Activated CD4-positive, alpha-beta memory T cell treated with anti-CD3 and anti-CD28 coated beads, Interleukin-2, amount 10 ng/mL, durations not matched to agents 7 days and 5 days (primary cell): ENCODE measurements around the gene LDAH. TPM values are rescaled to one million over a fixed set of nuclear protein-coding genes. Genes with fewer than 3 reads are reported as not detected.

Experiments
- CTCF ChIA-PET: fragments of 350-600 bp; sonication (Branson Sonifier 250); formaldehyde crosslinking; loops from one replicate; lab custom pipeline; 2021; ENCODE audit warnings: antibody characterized with exemption, inconsistent platforms; lab: Charles Lee
- POLR2A ChIA-PET: fragments of 350-600 bp; sonication (Branson Sonifier 250); formaldehyde crosslinking; loops from one replicate; lab custom pipeline; 2021; ENCODE audit warnings: antibody characterized with exemption; lab: Charles Lee
- DNase-seq: peaks from one replicate; pipeline ENCODE4 v3.0.0-alpha.2; 2020
- H3K27ac Mint-ChIP-seq: one replicate; pipeline ENCODE4 v1.8.0; 2021; ENCODE audit warnings: mild to moderate bottlenecking, mixed read lengths
- H3K27me3 Mint-ChIP-seq: one replicate; pipeline ENCODE4 v1.8.0; 2021; ENCODE audit warnings: mixed read lengths
- H3K36me3 Mint-ChIP-seq: one replicate; pipeline ENCODE4 v1.8.0; 2021; ENCODE audit warnings: low read depth, mixed read lengths
- H3K4me1 Mint-ChIP-seq: one replicate; pipeline ENCODE4 v1.8.0; 2021; ENCODE audit warnings: mixed read lengths
- H3K4me3 Mint-ChIP-seq: one replicate; pipeline ENCODE4 v1.8.0; 2021; ENCODE audit warnings: mild to moderate bottlenecking, mixed read lengths
- H3K9me3 Mint-ChIP-seq: one replicate; pipeline ENCODE4 v1.8.0; 2021; ENCODE audit warnings: mixed read lengths
- total RNA-seq, 2 experiments: library from RNA; stranded (reverse); gene quantifications; one replicate each; pipeline ENCODE4 v1.2.3, GENCODE V29; 2021

The LDAH gene
- total RNA-seq, 2 experiments from 2014 or later = 26.4 to 28.1 TPM

DNA sequence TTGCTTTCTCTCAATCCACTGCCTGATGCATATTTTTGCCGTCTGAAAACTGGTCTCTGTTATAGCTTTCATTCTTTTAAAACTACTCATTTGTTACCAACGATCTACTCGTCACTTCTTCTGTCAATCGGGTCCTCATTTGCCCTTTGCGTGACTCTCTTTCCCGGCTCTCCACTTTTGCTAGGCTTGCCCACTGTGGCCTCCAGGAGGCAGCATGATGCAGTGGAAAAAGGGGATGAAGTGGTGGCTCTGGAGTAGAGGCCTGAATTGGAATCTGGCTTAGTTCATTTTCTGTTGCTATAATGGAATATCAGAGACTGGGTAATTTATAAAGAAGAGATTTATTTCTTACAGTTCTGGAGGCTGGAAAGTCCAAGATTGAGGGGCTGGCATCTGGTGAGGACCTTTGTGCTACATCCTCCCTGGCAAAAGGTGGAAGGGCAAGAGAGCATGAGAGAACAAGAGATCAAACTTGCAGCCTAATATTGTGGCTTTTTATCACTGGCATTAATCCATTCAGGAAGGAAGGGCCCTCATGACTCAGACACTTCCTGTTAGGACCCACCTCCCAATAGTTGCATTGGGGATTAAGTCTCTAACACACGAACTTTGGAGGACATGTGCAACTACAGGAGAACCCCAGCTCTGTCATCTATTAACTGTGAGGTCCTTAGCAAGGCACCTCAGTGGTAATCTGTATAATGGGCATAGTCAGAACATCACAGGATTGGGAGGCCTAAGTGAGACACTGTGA is 140.6 kb downstream of the LDAH start:
- peak overlapping the region; percentile 21 for H3K27ac Mint-ChIP-seq
- DNase-seq = no peak
- H3K4me3 Mint-ChIP-seq = no peak overlapping the region
- ChIA-PET POLR2A (no interaction called here), CTCF (interaction anchor here (0.6 to 2.0 kb wide), 3 partner anchors 20 to 281 kb away, joined by 3 to 7 read pairs (median 5); no protein-coding TSS in a partner anchor)
- peaks cover 10% of the 10 kb centered on the region for H3K36me3 Mint-ChIP-seq
- H3K27me3 Mint-ChIP-seq = no peaks in the 10 kb centered on the region
- no peaks in the 10 kb centered on the region for H3K9me3 Mint-ChIP-seq
- peaks cover 17% of the 10 kb centered on the region for H3K4me1 Mint-ChIP-seq

DNA sequence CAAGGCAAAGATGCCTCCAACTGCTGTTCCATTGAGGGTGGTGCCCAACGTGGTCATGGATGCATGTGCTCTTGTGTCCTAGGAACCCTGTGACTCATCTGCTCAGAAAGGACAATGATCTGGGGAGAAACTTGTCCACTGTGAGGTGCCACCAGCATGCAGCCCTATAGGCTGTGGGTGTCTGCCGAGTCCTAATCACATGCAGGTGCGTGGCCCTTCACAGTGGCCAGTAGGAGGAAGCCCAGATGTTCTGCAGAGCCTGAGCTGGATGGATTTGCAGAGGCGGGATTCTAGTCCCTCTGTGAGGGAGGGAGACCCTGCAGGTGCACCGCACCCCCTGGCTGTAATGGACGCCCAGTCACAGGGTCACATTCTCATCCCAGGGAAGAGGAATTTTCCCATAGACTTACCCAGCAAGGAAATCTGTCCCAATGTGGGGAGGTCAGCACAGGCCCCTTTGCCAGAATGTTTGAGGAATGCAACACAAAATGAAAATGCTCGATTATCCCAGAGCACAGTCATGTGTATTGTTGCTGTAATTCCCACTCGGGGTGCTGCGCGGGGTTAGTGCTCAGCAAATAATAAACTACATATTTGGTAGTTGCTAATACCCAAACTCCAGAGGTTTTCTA is 142.0 kb downstream of the LDAH start:
- Mint-ChIP-seq H3K4me1 (peaks cover 17% of the 10 kb centered on the region), H3K4me3 (no peak overlapping the region), H3K36me3 (peaks cover 6% of the 10 kb centered on the region), H3K27me3 (no peaks in the 10 kb centered on the region), H3K27ac (no peak overlapping the region), H3K9me3 (no peaks in the 10 kb centered on the region)
- POLR2A ChIA-PET = interaction anchor here (1.0 kb wide), 1 partner anchor 15 kb away, joined by 3 read pairs; no protein-coding TSS in a partner anchor
- CTCF ChIA-PET = no interaction called here
- DNase-seq = no peak

DNA sequence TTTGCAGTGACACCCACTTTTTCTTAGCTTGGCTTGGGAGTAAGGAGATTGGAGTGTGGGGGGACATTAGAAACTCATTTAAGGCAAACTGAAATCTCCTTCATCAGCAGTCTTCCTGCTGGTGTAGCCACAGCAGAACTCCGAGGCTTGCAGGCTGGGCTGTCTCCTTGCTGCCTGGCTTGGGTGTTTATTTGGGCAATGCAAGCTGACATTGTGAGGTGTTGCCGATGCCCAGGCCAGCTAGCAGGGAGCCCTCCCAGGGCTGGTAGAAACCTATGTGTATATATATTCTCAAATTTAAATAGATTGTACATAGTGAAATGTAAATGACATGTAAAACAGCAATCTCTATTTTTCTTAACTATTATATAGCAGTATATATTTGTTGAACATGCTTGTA is 144.1 kb downstream of the LDAH start:
- no peaks in the 10 kb centered on the region for H3K9me3 Mint-ChIP-seq
- CTCF ChIA-PET = interaction anchor here (0.9 to 1.7 kb wide), 2 partner anchors 17 to 27 kb away, joined by 6 to 7 read pairs; partner anchors contain the start of gene HS1BP3
- H3K4me1 Mint-ChIP-seq = peaks cover 17% of the 10 kb centered on the region

DNA sequence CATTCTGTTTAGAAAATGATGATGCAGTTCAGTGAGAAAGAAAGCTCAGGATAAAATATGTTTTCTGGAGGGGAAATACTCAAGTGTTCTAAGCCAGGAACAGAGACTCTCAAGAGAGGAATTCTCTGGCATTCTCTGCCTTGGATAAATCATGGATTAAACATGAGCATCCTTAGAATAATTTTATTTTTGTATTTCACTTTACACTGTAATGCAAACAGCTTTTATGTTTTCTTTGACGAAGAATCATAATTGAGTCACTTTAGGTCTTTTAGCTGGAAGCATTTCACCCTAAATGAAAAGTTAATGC is 144.9 kb downstream of the LDAH start:
- CTCF ChIA-PET = interaction anchor here (0.9 to 1.7 kb wide), 3 partner anchors 8 to 26 kb away, joined by 3 to 7 read pairs (median 6); partner anchors contain the start of gene HS1BP3
- Mint-ChIP-seq H3K36me3 (no peaks in the 10 kb centered on the region), H3K9me3 (no peaks in the 10 kb centered on the region), H3K4me3 (no peak overlapping the region), H3K27ac (no peak overlapping the region), H3K4me1 (peaks cover 16% of the 10 kb centered on the region), H3K27me3 (peaks cover 5% of the 10 kb centered on the region)
- DNase-seq = no peak
- POLR2A ChIA-PET = interaction anchor here (2.1 to 3.4 kb wide), 2 partner anchors 12 to 27 kb away, joined by 6 to 11 read pairs; partner anchors contain the start of genes GDF7 and HS1BP3

More for the DNA sequence above, 144.1 kb downstream of the LDAH start:
- DNase-seq = no peak
- Mint-ChIP-seq H3K36me3 (no peaks in the 10 kb centered on the region), H3K4me3 (no peak overlapping the region), H3K27me3 (peaks cover 2% of the 10 kb centered on the region), H3K27ac (no peak overlapping the region)
- POLR2A ChIA-PET = no interaction called here

DNA sequence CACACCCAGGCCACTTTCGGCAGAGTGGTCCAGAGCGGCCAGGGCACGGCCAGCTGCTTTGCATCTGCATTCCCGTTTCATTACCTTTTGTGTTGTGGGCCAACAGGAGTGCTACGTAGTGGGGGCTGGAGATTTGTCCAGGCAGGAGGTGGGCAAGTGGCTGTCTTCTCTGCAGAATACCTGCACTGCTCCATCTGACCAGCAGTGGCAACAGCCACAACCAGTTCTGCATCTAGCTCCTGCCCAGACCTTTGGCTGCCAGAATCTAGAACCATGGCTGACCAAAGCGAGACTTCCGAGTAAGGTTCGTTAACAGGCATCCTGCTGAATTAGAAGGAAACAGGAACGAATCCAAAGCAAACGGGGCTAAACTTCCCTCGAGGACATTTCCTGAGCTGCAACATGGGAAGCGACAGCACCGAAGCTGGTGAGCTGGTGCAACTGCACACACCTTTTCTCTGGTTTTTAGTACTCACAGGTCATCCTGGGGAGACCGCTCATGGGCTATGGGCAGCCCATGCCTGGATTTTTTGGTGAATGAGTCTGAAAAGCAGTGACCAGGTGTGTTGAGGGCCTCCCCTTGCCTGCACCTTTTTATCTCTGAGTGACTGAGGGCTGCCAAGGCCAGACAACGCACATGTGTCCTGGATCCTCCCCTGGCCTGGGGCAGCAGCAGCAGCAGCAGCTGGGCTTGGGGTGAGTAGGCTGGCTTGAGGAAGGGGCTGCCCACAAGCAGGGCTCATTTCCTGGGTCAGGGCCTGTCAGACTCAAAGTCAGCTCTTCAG is 145.4 kb downstream of the LDAH start:
- H3K36me3 Mint-ChIP-seq = no peaks in the 10 kb centered on the region
- ChIA-PET POLR2A (interaction anchor here (2.1 to 3.4 kb wide), 2 partner anchors 11 to 27 kb away, joined by 6 to 11 read pairs; partner anchors contain the start of genes GDF7 and HS1BP3), CTCF (interaction anchor here (0.9 to 1.7 kb wide), 5 partner anchors 8 to 105 kb away, joined by 3 to 7 read pairs (median 4); partner anchors contain the start of gene HS1BP3)
- no peak overlapping the region for H3K27ac Mint-ChIP-seq
- H3K4me1 Mint-ChIP-seq = peaks cover 11% of the 10 kb centered on the region
- no peak overlapping the region for H3K4me3 Mint-ChIP-seq
- no peak for DNase-seq
- peaks cover 10% of the 10 kb centered on the region for H3K27me3 Mint-ChIP-seq
- H3K9me3 Mint-ChIP-seq = no peaks in the 10 kb centered on the region

DNA sequence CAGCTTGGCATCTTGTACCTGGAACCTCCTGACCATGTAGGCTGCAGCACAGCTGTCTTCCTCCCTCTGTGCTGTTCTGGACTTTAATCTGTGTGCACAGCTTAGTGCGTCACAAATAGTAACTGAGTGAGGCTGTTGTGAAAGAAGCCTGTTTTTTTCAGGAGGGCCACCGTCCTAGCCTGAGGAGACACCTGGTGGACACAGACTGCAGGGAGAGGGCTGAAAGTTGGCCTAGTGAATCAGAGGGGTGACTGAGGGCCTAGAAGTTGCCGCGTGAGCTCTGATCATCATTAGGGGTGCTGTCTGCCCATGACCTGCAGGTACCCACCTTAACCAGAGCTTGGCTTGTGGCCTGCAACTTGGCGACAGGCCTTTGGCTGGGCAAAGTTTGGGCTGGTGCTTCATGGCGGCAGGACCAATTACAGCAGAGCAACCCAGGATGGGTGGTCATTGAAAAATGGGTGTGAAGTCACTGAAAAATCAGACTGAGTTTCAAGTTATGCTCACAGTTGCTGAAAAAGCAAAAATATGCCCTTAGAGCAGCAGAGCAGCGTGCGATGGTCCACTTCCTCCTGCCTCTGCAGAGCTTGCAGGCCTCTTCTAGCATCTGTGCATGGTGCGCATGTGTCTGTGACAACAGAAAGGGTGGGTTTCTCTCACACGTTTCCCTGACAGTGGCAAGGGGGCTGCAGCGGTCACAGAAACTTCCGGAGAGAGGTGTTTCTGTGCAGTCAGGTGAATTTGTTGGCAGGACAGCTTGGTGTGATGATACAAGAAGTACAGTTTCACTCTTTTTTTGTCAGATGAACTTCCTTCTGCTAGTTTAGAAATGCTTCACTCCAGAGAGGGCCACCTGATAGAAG is 146.3 kb downstream of the LDAH start:
- Mint-ChIP-seq H3K36me3 (no peaks in the 10 kb centered on the region), H3K27me3 (peaks cover 14% of the 10 kb centered on the region), H3K4me1 (peaks cover 2% of the 10 kb centered on the region), H3K9me3 (no peaks in the 10 kb centered on the region), H3K4me3 (no peak overlapping the region), H3K27ac (no peak overlapping the region)
- DNase-seq = no peak
- ChIA-PET POLR2A (interaction anchor here (2.1 to 3.4 kb wide), 2 partner anchors 10 to 26 kb away, joined by 6 to 11 read pairs; partner anchors contain the start of genes GDF7 and HS1BP3), CTCF (interaction anchor here (0.7 to 1.9 kb wide), 7 partner anchors 9 to 106 kb away, joined by 3 to 15 read pairs (median 3); no protein-coding TSS in a partner anchor)

DNA sequence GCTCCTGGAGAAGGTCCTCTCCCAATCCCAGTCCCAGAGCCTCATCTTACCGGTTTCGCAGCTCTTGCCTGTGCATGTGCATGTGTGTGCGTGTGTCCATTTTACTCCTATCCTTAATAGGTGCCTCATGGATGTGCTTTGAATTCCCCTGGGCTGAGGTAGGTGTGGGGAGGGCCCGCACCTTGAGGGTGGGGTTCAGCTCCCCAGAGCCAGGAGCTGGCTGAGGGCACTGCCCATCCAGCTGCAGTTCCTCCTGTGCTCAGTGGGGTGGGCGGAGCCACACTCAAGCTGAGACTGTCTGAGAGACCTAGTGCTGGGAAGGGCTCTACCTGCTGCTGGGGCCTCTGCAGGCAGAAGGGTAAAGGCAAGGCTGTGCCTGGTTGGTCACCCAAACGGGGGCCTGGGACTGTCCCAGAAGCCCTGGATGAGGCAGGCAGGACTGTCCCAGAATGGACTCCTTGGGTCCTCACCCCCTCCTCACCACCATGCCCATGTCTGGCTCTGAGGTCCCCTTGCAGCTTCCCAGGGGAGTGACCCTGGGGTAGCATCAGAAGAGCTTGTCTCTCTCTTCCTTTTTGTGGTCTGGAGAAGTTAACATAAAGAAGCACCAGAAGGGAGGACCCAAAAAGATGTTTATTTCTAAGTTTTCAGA is 147.1 kb downstream of the LDAH start:
- Mint-ChIP-seq H3K4me1 (no peaks in the 10 kb centered on the region), H3K27ac (no peak overlapping the region), H3K9me3 (no peaks in the 10 kb centered on the region), H3K27me3 (peaks cover 19% of the 10 kb centered on the region), H3K4me3 (no peak overlapping the region), H3K36me3 (no peaks in the 10 kb centered on the region)
- DNase-seq = no peak
- ChIA-PET CTCF (interaction anchor here (0.7 to 1.9 kb wide), 4 partner anchors 13 to 288 kb away, joined by 3 to 15 read pairs (median 3); no protein-coding TSS in a partner anchor), POLR2A (interaction anchor here (1.1 to 3.4 kb wide), 2 partner anchors 10 to 147 kb away, joined by 5 to 11 read pairs; partner anchors contain the start of genes GDF7 and LDAH)

DNA sequence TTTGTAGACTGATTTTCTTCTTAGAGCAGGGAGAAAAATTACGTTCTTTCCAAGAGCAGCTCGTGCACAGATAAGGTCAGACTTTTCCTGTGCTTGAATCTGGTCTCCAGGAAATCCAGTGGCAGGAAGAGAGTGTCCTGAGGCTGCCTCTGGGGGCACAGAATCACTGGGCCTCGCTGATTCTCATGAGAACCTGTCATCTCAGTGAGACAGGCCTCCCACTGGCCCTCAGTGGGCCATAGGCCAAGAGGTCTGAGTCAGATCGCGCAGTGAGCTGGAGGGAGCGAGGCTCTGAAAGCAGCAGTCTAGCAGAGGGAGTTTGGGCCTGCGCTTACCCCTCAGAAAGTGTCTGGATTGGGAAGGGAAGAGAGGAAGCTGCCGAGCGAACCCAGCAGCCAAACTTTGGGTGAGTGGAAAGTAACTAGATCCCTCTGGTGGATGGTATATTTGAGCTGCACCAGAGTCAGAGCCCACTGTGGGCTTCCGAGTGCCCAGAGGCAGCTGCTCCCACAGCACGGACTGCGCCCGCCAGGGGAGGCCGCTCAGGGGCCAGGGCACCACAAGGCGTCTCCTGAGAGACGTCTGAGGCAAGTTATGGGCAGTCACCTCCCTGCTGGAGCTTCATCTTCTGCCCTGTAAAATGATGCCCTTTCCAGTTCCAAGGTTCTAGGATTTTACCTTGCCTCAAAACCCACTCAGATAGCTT is 147.8 kb downstream of the LDAH start:
- H3K4me3 Mint-ChIP-seq = no peak overlapping the region
- no peaks in the 10 kb centered on the region for H3K36me3 Mint-ChIP-seq
- H3K27ac Mint-ChIP-seq = no peak overlapping the region
- H3K9me3 Mint-ChIP-seq = no peaks in the 10 kb centered on the region
- ChIA-PET CTCF (interaction anchor here (1.0 to 1.9 kb wide), 4 partner anchors 14 to 289 kb away, joined by 3 to 15 read pairs (median 3); no protein-coding TSS in a partner anchor), POLR2A (interaction anchor here (1.1 to 3.4 kb wide), 2 partner anchors 9 to 148 kb away, joined by 5 to 11 read pairs; partner anchors contain the start of genes GDF7 and LDAH)
- no peaks in the 10 kb centered on the region for H3K4me1 Mint-ChIP-seq
- H3K27me3 Mint-ChIP-seq = peaks cover 21% of the 10 kb centered on the region
- no peak for DNase-seq

DNA sequence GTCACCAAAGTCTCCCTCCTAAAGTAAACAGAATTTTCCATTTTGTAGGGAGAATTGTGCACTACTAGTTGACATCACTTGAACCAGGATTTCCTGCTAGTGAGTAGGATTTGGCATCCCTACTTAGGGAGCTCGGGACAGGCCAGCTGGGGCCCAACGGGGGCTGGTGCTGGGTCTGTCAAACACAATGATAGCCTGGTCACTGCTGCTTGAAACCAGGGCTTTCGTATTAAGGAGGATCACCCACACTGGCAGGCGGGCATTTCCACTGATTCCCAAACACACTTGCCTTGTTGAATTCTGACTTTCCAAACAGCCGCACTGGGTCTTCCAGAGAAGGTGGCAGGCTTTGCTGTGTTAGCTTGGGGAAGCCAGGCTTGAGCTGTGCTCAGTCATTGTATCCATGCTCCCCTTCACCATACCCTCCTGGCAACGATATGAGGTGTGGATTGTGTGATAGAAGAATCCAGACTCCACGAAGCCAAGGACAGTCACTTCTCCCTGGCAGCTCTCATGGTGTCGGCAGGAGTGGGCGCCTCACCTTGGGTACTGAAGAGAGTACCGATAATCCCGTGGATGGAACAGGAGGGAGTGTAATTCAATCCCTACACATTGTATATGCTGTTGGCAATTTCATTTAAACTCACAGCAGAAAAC is 148.5 kb downstream of the LDAH start:
- Mint-ChIP-seq H3K36me3 (no peaks in the 10 kb centered on the region), H3K27me3 (peaks cover 26% of the 10 kb centered on the region), H3K4me1 (no peaks in the 10 kb centered on the region), H3K4me3 (no peak overlapping the region), H3K9me3 (no peaks in the 10 kb centered on the region), H3K27ac (no peak overlapping the region)
- ChIA-PET POLR2A (no interaction called here), CTCF (interaction anchor here (1.2 to 1.3 kb wide), 2 partner anchors 263 to 290 kb away, joined by 3 read pairs; no protein-coding TSS in a partner anchor)
- no peak for DNase-seq

DNA sequence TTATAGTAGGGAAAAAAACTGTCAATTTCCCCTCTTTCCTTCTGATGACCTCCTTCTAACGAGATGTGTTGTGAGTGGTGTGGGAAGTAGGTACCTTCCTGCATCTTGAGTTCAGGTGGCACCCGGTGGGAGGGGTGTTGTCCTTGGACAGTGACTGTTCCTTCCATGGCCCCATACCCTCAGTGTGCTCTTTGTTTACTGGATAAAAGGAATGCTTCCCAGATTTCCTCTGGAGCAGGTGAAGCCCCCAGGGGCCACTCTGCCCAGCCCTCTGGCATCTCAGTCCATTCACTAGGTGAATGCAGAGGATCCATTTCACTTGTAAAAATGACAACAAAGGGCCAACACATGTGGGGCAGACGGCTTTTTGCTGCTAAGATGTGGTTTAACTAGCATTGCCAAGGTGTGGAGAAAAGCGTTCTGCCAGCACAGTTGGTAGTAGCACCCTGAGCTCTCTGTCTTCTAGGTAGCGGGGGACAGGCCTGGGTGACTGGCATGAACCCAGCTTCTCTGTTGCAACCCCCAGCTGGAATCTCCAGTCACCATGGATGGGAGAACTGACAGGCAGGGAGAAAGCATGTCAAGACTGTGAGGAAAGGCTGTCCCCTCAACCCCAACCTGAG is 149.1 kb downstream of the LDAH start:
- ChIA-PET POLR2A (interaction anchor here (1.1 kb wide), 1 partner anchor 125 kb away, joined by 3 read pairs; no protein-coding TSS in a partner anchor), CTCF (interaction anchor here (1.3 to 2.1 kb wide), 2 partner anchors 12 to 262 kb away, joined by 3 to 6 read pairs; no protein-coding TSS in a partner anchor)
- H3K4me3 Mint-ChIP-seq = no peak overlapping the region
- no peak overlapping the region for H3K27ac Mint-ChIP-seq
- no peaks in the 10 kb centered on the region for H3K4me1 Mint-ChIP-seq
- no peaks in the 10 kb centered on the region for H3K9me3 Mint-ChIP-seq
- H3K27me3 Mint-ChIP-seq = peaks cover 32% of the 10 kb centered on the region
- H3K36me3 Mint-ChIP-seq = no peaks in the 10 kb centered on the region
- no peak for DNase-seq
